Progenitor cell of endocrine pancreas (in vitro differentiated cells): ENCODE measurements around the gene SPATA31D1. TPM values are rescaled to one million over a fixed set of nuclear protein-coding genes. Genes with fewer than 3 reads are reported as not detected.

Experiments used
- DNase-seq: peaks from one replicate; pipeline ENCODE4 v3.0.0; 2021; ENCODE audit warnings: low spot score; ENCODE audit not compliant: unreplicated experiment
- H3K27ac Mint-ChIP-seq: 2 replicates; pipeline ENCODE4 v1.8.0; 2021; ENCODE audit warnings: mild to moderate bottlenecking, moderate library complexity, mixed read lengths
- H3K27me3 Mint-ChIP-seq: 2 replicates; pipeline ENCODE4 v1.8.0; 2021; ENCODE audit warnings: mixed read lengths
- H3K36me3 Mint-ChIP-seq: 2 replicates; pipeline ENCODE4 v1.8.0; 2022; ENCODE audit warnings: mixed read lengths; ENCODE audit not compliant: insufficient read depth
- H3K4me1 Mint-ChIP-seq: 2 replicates; pipeline ENCODE4 v1.8.0; 2021; ENCODE audit warnings: low read depth, mixed read lengths
- H3K4me3 Mint-ChIP-seq: 2 replicates; pipeline ENCODE4 v1.8.0; 2021; ENCODE audit warnings: low read depth, mild to moderate bottlenecking, moderate library complexity, mixed read lengths
- H3K9me3 Mint-ChIP-seq: 2 replicates; pipeline ENCODE4 v1.8.0; 2021; ENCODE audit warnings: low read depth, mixed read lengths
- total RNA-seq: library from RNA; stranded (reverse); gene quantifications from 2 replicates; pipeline ENCODE4 v1.2.1, GENCODE V29; 2021
- TF ChIP-seq, protein P1 (sequence below): fragments of 200-600 bp; sonication (generic); IDR thresholded peaks from one replicate; pipeline ENCODE4 v1.5.0; 2021; ENCODE audit warnings: antibody characterized with exemption, mild to moderate bottlenecking; ENCODE audit not compliant: unreplicated experiment

The SPATA31D1 gene
- total RNA-seq, 1 donor from 2014 or later = not detected

DNA sequence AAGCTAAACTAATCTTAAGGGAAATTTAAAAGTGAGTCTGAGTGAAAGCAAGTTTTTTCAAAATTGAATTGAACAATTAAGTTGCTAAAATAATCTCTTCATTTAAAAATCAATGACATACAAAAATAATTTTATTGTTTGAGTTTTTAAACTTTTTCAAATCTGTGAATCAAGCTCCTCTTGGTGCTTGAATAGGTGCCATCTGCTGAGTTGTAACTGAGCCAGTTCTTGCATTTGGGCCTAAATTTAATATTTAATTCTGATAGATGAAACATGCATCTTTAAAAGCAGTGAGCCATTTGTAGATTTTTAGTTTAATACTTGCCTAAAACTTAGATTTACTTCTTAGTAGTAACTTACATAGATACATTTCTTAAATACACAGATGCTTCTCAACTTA, 31.8 kb downstream of the SPATA31D1 start:
- TF ChIP-seq, protein P1, sequence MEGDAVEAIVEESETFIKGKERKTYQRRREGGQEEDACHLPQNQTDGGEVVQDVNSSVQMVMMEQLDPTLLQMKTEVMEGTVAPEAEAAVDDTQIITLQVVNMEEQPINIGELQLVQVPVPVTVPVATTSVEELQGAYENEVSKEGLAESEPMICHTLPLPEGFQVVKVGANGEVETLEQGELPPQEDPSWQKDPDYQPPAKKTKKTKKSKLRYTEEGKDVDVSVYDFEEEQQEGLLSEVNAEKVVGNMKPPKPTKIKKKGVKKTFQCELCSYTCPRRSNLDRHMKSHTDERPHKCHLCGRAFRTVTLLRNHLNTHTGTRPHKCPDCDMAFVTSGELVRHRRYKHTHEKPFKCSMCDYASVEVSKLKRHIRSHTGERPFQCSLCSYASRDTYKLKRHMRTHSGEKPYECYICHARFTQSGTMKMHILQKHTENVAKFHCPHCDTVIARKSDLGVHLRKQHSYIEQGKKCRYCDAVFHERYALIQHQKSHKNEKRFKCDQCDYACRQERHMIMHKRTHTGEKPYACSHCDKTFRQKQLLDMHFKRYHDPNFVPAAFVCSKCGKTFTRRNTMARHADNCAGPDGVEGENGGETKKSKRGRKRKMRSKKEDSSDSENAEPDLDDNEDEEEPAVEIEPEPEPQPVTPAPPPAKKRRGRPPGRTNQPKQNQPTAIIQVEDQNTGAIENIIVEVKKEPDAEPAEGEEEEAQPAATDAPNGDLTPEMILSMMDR = no peak

DNA sequence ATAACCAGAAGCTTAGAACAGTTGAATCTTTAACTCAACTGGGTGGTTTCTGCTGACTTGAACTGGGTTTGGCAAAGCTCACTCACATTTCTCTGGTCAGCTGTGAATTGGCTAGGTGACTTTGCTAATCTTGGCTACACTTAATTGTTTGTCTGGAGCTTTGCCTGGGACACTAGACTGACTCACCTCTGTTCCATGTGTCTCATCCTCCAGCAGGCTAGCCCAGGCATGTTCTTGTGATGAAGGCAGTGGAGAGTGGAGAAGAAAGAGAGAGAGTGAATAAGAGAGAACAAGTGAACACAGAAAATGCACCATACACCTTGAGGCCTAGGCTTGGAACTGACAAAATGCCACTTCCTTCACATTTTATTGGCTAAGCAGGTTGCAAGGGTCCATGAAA, 32.6 kb downstream of the SPATA31D1 start:
- Mint-ChIP-seq H3K27ac (no peak overlapping the region), H3K27me3 (no peaks in the 10 kb centered on the region), H3K4me3 (no peak overlapping the region), H3K36me3 (no peaks in the 10 kb centered on the region), H3K4me1 (peaks cover 15% of the 10 kb centered on the region), H3K9me3 (peaks cover 13% of the 10 kb centered on the region)
- DNase-seq = no peak
- TF ChIP-seq, protein P1 = no peak

More for the DNA sequence above, 31.8 kb downstream of the SPATA31D1 start:
- no peak for DNase-seq
- Mint-ChIP-seq H3K4me3 (no peak overlapping the region), H3K9me3 (peaks cover 14% of the 10 kb centered on the region), H3K4me1 (peaks cover 15% of the 10 kb centered on the region), H3K36me3 (no peaks in the 10 kb centered on the region), H3K27ac (no peak overlapping the region), H3K27me3 (no peaks in the 10 kb centered on the region)

DNA sequence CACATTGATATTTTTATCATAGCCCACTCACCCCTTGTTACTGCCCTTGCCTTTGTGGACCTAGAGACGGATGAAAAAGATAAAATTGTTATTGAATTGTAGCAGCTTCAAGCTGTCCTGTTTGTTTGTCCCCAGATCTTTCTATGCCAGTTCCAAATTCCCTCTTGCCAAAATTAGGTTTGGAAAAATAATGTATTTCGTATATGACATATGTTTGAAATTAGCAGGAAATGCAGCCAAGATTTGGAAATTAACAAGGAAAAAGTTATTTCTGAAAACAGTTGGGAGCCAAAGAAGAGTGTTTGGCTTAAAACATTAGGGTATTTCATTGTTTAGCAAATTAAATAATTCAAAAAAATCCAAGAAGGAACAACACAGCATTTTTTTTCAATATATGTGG, 33.5 kb downstream of the SPATA31D1 start:
- Mint-ChIP-seq H3K36me3 (no peaks in the 10 kb centered on the region), H3K27me3 (no peaks in the 10 kb centered on the region), H3K4me3 (no peak overlapping the region), H3K4me1 (peaks cover 15% of the 10 kb centered on the region), H3K9me3 (peaks cover 13% of the 10 kb centered on the region), H3K27ac (no peak overlapping the region)
- TF ChIP-seq, protein P1 = no peak
- no peak for DNase-seq

DNA sequence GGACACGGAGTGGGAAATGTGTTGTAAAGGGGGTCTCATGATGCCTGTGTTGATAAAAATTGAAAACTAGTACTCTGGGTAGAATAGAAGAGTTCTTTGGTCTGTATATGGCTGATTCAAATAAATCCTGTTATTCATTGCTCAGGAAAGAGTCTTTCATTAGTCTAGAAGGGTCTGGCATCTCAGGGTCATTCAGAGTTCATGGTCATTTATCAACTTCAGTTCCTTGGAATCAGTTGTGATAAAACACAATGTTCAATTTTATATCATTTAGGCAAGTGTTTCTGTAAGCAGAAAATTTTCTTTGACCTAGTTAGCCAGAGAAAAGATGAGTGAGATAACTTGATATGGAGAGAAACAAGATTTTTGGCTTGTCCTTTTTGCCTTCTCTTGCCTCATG, 36.3 kb downstream of the SPATA31D1 start:
- TF ChIP-seq, protein P1 = no peak
- Mint-ChIP-seq H3K27ac (no peak overlapping the region), H3K9me3 (peaks cover 6% of the 10 kb centered on the region), H3K27me3 (no peaks in the 10 kb centered on the region), H3K36me3 (no peaks in the 10 kb centered on the region), H3K4me3 (no peak overlapping the region), H3K4me1 (peaks cover 15% of the 10 kb centered on the region)
- DNase-seq = no peak

DNA sequence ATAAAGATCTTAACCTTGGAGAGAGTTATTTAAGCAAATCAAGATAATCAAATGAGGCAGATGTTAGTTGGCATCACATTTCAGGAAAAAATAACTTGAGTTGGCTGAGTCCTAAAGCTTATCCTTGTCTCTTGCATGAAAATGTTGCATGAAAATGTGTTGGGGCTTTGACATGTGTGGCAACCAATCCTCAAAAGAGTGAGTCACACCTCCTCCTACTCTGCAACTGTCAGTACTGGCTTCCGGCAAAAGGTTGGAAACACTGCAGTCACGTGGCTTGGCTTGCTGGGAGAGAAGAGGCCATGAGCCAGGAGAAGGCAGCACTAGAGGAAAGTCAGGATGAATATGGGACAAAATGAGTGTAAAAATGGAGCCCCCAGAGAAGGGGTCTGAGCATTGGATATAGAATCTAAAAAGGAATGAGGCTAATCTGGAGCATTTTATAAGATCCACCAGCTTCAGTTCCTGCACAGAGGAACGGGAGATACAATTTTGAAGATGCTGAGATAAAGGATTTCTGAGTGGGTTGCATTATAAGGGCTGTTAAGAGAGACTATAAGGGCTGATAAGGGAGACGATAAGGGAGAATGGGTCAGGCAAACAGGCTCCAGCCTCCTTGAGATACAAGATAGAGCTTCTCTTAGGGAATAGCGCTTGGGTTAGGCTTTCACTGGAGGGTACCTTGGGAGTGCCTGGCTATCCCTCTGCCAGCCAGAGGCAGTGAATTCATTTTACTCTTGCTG, 43.1 kb downstream of the SPATA31D1 start:
- Mint-ChIP-seq H3K9me3 (no peaks in the 10 kb centered on the region), H3K4me1 (no peaks in the 10 kb centered on the region), H3K4me3 (no peak overlapping the region), H3K27ac (no peak overlapping the region), H3K36me3 (no peaks in the 10 kb centered on the region), H3K27me3 (no peaks in the 10 kb centered on the region)
- no peak for DNase-seq
- TF ChIP-seq, protein P1 = no peak
